Measurements from ENCODE around the gene NANS. TPM values are rescaled to one million over a fixed set of nuclear protein-coding genes. Genes with fewer than 3 reads are reported as not detected.
A peak's percentile ranks its signal among the peaks of the same experiment; 100 is the strongest.
"Not testable (repeated sequence)": the region's sequence is repeated elsewhere in the genome, so short reads cannot be mapped to it uniquely, and the experiment has no call there.

Gene NANS
- total RNA-seq, 1 donor, result 80.8 TPM

DNA sequence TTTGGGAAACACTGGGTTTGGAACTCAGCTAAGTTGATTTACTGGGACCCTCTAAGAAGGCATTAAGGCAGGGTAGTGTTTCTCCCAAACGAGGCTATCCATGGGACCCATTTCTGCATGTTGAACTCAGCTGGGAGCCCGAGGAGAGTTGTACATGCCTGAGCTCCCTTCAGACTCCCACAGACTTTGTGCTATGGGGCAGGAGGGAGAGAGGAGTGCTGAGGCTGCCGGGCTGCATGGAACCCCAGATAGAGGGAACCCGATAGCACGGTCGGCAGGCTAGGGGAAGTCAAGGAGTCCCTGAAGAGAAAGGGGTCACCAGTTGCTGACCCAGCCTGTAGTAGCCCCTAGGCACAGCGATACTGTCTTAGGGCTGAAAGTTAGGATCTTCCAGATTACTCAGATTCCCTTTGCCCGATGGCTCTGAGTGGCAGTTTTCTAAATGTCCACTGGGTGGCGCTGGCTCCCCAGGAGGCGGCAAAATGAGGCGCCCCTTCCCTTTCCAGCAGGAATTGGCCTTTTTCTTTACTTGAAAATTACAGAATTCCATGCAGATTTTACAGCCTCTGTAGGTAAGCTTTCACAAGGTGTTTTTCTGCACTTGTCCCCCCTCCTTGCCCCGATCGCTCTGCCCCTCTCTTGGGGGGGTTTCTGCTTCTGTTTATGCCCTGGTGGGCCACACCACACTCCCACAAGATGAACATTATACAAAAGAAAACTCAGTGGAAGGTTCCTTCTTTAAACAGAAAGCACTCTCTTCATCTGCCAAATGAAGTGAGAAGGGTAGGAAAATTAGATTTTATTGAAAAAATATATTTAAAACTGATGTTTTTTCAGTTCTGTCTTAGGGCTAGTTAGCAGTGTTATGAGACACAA, 17.8 kb downstream of the NANS start:
- peak; percentile 42 to 67 (median 58) for DNase-seq (ENCODE audit: low read depth in 2 of 3, low spot score in 2 of 3)

DNA sequence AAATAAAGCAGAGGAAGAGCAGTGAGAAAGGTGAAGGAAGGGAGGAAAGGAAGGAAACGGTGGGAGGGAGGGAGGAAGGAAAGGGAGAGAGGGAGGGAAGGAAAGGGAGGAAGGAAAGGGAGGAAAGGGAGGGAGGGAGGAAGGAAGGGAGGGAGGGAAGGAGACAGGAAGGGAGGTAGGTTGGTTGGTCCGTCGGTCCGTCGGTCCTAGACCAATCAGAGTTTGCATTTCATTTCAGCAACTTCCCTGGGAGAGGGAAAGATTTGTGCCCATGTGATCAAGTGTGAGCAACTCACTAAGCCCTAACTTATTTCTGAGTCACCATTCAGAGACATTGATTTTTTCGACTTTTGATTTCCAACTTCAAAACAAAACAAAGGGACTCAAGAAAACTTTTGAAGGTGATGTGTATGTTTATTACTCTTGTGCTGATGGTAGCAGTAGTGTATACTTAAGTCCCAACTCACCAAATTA, 18.8 kb downstream of the NANS start:
- no peak for DNase-seq (ENCODE audit: low read depth in 2 of 3, low spot score in 2 of 3)

DNA sequence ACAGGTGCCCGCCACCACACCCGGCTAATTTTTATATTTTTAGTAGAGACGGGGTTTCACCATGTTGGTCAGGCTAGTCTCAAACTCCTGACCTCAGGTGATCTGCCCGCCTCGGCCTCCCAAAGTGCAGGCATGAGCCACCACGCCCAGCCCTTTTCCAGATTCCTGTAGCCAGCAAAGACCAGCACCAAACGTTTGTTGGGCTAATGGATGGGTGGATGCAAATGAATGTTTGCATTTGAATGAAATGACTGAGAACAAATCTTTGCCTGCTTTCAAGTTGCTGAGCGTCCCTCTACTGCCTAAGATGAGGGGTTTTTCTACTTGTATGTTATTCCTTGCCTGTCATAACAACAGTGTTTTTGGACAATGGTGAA, 20.0 kb downstream of the NANS start:
- not testable (repeated sequence) for DNase-seq (ENCODE audit: low read depth in 2 of 3, low spot score in 2 of 3)

DNA sequence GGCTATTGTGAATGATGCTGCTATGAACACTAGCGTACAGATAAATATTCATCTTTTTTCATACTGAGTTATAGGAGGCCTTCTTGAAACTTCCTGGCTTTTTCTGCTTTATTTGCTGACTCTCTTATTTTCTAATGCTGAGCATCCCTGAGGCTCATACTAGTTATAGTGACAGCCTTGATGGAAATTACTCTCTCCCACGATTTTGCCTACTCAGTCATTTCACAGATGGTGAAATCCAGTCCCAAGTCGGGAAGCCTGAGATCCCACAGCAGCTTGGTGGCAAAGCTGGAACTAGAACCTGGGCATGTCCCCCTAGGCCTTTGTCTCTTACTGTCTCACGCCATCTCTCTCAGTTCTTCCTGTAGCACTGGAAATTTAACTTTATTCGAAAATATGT, 22.4 kb downstream of the NANS start:
- DNase-seq (ENCODE audit: low read depth in 2 of 3, low spot score in 2 of 3), result no peak

DNA sequence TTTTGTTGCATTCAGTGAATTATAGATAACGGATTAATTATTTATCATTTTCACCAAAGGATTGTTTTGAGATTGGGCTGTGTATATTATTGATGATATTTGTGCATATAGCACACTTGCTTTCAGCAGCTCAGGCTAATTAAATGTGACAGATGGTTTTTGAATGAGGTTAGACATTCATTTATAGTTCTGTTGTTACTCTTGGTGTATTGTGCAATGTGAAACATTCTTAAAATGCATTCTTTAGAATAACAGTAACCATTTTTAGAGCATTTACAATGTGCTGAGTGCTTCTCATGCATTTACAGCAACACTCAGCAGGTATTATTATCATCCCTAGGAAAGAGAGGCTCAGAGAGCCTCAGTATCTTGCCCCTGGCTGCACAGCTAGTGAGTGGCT, 23.8 kb downstream of the NANS start:
- DNase-seq (ENCODE audit: low read depth in 2 of 3, low spot score in 2 of 3), result no peak

DNA sequence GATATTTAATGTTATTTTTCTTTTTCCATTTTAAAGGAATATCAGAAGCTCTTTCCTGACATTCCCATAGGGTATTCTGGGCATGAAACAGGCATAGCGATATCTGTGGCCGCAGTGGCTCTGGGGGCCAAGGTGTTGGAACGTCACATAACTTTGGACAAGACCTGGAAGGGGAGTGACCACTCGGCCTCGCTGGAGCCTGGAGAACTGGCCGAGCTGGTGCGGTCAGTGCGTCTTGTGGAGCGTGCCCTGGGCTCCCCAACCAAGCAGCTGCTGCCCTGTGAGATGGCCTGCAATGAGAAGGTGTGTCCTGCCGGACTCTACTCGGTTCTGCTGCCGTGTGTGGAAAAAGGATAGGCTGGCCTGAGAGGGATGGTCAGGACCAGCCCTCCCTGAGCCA, 24.2 kb downstream of the NANS start:
- DNase-seq (ENCODE audit: low read depth in 2 of 3, low spot score in 2 of 3), result no peak

DNA sequence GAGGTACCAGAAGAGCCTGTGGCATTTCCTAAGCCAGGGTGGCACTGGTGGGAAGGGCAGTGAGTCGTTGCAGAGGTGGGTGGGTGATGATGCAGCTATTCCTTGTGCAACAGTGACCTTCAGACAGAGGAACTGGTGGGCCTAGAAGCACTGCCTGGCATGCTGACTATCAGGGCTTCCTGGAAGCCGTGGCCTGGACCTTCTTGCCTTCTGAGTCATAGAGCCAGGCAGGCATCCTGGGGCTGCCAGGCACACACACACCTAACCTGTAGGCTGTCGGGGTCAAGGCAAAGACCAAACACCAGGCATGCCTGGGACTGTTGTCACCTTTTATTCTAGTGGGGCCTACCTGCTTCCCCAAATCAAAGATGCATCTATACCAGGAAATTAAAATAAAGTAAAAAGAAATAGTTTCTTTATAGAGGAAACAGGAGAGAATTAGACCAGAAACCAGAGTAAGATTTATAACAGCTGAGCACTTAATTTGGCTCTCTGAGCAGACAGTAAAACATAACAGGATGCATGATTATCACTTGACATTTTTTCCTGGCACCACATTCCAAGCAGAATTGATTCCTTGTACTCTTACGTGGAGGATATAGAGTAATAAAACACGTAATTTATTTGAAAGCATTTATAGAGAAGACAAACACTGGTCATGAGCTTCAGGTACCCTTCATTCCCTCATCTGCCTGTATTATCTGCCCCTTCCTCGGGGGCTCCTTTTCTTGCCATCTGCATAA, 25.1 kb downstream of the NANS start:
- DNase-seq (ENCODE audit: low read depth in 2 of 3, low spot score in 2 of 3), result no peak

DNA sequence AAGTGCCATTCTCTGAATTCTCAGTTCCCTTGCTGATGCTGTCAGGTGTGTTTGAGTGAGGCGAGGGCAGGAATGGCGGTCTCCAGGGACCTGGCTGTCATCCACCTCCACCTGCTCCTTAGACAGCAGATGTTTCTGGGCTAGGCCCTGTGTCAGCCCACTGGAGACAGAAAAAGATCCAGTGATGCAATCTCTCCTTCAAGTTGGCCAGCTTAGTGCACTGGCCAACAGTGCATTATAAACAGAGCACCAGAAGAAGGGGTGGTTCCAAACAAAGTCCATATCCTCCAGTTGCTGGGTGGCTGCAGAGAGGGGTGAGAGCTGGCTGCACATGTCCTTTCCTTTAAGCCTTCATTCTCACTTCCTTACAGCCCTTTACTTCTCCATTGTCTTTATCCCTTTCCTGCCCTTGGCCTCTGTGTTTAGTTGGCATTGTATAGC, 26.5 kb downstream of the NANS start:
- DNase-seq (ENCODE audit: low read depth in 2 of 3, low spot score in 2 of 3), result no peak

DNA sequence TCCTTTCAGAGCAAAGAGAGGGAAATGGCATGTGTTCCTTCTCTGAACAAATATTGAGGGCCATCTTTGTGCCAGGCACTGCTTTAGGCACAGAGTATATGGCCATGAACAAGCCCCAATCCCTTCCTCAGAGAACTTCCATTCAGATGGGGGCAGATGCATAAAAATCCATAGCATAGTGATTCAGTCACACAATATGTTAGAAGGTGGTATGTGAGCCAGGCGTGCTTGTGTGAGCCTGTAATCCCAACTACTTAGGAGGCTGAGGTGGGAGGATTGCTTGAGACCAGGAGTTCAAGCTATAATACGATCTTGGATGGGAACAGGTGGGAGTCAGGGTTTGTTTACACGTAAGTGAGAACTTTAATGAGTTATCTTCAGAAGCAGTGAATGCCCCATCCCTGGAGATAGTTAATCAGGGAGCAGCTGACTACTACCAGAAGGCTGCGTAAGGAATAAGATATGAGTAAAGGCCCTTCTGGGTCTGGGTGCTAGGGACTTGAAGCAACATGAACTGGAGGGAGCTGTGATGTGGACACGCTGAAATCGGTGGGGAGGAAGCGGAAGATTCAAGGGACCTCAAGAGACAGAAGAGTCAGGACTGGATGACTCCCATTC, 27.1 kb downstream of the NANS start:
- no peak for DNase-seq (ENCODE audit: low read depth in 2 of 3, low spot score in 2 of 3)

DNA sequence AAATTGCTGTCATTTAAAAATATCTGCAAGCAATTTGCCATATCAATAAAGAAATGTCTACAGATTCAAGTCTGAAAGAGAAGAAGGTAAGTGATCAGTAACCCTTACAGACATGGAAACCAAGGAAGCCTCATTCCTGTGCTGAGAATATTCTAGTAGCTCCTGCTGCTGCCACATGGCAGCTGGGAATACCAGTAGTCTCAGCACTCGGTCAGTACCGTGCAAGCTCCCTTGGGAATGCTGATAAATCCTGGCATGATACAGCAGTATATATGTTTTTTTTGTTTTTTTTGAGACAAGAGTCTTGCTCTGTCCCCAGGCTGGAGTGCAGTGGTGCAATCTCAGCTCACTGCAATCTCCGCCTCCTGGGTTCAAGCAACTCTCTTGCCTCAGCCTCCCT, 27.9 kb downstream of the NANS start:
- DNase-seq (ENCODE audit: low read depth in 2 of 3, low spot score in 2 of 3), result no peak

DNA sequence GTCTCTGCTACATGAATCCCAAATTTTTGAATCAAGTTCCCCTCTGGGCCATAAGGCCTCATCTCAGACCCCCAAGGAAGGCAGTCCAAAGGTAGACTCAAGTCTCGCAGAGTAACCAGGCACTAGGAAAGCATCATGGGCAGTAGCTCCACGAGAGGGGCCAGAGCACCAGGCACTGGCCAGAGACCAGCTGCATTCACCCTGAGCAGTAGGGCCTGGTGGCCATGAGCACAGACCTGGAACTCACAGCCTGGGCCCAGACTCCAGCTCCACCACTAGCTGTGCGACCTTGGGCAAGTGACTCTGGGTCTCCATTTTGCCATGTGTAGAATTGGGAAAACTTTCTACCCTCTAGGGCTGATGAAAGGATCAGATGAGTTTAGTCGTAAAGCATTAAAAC, 28.5 kb downstream of the NANS start:
- no peak for DNase-seq (ENCODE audit: low read depth in 2 of 3, low spot score in 2 of 3)

DNA sequence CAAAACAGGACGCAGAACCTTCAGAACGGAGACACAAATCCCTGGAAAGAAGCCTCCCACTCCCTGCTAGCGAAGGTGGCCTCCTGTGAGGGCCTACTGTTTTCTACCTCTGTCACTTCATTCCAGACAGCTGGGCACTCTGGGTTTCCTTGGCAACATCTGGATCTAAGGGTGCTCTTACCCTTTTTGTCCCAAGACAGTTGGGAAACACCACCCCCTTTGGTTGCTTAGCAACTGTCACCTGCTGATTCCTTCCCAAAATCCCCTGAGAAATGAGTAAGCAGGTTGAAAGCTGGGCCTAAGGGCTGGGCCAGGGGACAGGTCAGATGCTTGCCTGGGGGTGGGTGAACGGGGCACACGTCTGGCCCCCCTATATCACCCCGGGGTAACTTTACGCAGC, 29.4 kb downstream of the NANS start:
- no peak for DNase-seq (ENCODE audit: low read depth in 2 of 3, low spot score in 2 of 3)

DNA sequence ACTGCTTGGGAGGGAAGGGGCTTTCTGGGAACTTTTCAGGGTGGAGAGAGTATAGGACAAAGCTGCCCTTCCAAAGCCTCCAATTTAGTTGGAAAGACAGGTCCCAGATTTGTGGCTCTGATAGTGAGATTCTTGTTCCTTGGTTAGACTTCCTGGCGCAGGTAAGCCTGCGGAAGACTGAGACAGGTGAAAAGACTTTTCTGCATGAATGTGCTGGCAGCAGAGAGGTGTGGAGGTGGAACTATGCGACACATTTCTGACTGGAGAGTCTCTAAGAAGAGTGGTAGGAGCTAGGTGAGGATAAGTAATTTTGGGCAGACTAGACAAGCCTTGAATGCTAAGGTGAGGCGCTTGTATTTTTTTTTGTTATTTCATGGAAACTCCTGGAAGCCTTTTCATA, 29.9 kb downstream of the NANS start:
- DNase-seq (ENCODE audit: low read depth in 2 of 3, low spot score in 2 of 3), result no peak

DNA sequence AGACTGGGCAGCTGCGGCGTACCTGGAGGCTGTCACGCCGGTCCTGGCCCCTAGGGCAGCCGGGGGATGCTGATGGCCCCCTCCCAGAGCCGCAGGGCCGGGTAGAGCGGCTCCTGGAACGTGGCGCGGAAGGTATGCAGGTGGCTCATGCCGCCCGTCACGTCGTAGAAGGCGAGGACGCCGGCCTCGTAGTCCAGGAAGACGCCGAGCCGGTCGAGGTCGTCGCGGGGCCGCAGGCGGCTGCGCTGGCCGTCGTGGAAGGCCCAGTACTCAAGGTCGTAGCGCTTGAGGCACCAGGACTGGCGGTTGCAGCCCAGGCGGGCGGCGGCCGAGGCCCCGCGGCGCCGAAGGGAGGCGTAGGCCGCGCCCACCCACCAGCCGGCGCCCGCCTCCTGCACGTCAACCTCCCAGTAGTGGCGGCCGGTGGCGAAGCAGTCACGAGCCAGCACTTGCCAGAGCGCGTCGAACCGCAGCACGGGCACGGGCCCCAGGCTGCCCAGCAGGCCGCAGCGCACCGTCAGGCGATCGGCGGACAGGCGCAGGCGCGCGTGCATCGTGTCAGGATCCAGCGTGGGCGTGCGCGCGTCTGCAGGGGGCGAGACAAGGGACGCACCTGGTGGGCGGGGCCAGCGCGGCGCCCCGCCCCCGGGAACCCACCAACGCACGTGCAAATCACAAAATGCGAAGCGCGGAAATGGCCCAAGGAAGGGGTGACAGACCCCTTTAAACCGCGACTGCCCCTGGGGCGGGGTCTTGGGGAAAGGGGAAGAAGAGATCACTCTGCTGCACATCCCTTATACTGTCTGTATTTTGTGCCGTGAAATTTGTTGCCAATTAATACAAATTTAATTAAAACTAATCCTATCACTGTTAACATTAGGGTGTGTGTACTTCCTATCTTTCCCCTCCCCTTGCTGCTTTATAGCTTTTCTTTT, 31.2 kb downstream of the NANS start:
- DNase-seq (ENCODE audit: low read depth in 2 of 3, low spot score in 2 of 3), result peak in 2 of 3 donors; percentile 84 to 85

DNA sequence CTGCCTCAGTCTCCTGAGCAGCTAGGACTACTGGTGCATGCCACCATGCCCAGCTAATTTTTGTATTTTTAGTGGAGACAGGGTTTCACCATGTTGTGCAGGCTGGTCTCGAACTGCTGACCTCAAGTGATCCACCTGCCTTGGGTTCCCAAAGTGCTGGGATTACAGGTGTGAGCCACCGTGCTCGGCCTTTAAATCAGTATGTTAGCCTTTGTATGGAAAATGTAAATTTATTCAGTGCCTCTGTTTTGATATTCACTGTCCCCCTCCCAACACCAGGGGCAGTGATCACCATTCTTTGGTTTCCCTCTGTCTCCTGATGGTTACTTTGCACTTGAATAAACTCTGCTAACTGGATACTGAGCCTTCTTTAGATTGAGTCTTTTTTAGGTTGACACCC, 34.1 kb downstream of the NANS start:
- not testable (repeated sequence) for DNase-seq (ENCODE audit: low read depth in 2 of 3, low spot score in 2 of 3)

DNA sequence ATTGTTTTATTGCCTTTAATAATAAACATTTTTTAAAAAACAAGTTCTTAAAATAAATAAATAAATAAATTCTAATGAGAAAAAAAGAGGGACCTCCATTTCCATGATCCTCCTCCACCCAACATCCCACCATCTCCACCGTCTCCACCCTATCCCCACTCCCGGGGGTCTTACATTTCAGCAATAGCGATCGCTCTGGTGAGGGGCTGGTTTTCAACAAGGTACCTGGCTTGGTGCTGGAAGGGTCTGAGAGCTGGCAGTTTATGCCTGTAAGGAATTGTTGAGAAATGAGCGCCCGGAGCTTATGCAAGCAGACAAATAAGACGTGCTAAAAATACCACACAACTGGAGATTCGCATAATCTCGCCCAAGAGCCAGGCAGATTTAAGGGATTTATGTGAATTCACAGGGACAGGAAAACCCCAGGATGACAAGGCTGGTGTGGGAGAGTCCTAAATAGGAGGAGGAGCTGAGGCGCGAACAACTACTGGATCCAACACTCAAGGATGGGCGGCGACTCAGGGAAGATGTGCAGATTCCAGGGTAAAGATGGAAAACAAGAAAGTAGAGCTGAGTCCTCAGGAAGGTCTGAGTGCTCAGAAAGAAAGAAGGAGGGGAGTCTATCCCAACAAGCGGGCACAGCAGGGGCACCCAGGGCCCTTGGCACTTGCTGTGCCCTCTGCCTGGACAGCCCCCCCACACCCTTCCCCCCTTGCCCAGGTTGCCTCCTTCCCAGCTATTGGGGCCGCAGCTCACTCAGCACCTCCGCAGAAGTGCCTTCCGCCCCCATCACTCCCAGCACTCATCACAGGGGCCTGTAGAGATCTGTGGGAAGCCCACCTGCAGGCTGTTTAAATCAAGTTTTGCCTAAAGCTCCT, 35.4 kb downstream of the NANS start:
- no peak for DNase-seq (ENCODE audit: low read depth in 2 of 3, low spot score in 2 of 3)

DNA sequence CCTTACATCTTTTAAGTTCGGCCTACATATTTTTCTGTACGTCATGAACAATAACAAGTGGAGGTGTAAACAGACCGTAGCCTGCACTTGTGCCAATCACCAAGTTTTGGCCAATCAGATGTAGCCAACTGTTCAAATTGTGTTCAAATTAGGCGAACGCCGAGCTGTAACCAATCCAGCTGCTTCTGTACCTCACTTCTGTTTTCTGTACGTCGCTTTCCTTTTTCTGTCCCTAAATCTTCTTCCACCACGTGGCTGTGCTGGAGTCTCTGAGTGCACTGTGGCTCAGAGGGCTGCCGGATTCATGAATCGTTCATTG, 36.0 kb downstream of the NANS start:
- DNase-seq (ENCODE audit: low read depth in 2 of 3, low spot score in 2 of 3), result no peak

DNA sequence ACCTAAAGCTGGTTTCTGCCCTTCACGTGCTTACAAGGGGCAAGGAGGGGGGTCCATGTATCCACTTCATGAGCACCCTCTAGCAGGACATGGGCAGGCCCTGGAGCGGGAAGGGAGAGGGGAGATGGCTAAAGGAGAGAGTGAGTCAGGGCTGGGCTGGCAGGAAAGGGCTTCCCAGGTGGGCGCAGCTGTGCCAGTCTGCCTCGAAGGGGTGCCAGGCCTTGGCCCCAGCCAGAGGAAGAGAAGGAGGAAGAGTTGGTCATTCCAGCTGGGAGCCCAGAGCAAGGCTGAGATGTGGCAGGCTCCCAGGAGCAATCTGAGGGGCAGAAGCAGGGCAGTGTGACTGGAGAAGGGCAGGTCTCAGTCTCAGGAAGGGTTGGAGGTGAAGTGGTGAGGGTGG, 37.8 kb downstream of the NANS start:
- DNase-seq (ENCODE audit: low read depth in 2 of 3, low spot score in 2 of 3), result no peak

DNA sequence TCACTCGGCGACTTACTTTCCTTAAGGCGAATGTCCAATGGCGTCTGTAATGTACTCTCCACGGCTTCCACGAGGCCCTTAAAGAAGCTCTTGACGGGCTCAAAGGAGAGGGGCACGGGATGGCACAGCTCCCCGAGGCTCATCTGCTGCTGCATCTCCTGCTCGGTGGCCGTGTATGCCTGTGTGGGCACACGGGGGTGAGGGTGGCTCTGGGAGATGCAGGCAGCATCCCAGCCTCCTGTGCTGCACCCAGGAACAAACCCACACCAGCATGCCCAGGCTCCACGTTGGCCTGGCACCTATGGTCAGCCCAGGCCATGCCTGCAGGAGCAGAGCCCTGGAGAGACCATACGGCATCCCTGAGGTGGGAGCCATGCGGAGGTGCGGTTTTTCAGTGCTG, 38.3 kb downstream of the NANS start:
- DNase-seq (ENCODE audit: low read depth in 2 of 3, low spot score in 2 of 3), result no peak

DNA sequence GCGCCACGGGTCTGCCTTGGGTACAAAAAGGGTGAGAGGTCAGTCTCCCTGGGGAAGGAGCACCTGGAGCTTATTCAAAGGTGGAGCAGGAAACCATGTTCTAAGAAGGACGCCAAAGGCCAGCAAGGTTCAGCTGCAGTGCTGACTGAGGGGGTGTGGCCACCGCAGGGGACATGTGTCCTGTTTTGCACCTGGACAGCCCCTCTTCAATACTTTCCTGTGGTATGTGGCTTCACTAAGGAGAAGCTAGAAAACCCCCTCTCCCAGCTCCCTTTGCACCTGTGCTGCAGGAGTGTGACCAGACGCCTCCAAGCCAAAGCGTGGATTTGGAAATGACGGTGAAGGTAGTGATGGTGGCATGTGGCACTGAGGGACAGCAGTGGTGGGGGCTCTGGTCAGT, 38.9 kb downstream of the NANS start:
- DNase-seq (ENCODE audit: low read depth in 2 of 3, low spot score in 2 of 3), result no peak
